Mucosa of descending colon (tissue), 3 donors: Measurements from ENCODE around the gene NIPAL3. TPM values are rescaled to one million over a fixed set of nuclear protein-coding genes. Genes with fewer than 3 reads are reported as not detected.
"Not testable (repeated sequence)": the region's sequence is repeated elsewhere in the genome, so short reads cannot be mapped to it uniquely, and the experiment has no call there.

Experiments
- ATAC-seq: fragments of 200-7000 bp; cut with Tn5 transposase; one replicate; pipeline ENCODE4 v1.9.1; 2020; ENCODE audit warnings: mild to moderate bottlenecking, moderate library complexity
- DNase-seq, 3 donors: peaks; one replicate each; pipeline ENCODE4 v3.0.0-alpha.2; 2020
- H3K36me3 ChIP-seq: fragments of 200-600 bp; one replicate; pipeline ENCODE4 v1.8.0; 2021; ENCODE audit warnings: low read depth, mild to moderate bottlenecking
- H3K4me1 ChIP-seq: fragments of 200-600 bp; one replicate; pipeline ENCODE4 v1.8.0; 2021; ENCODE audit warnings: low read depth, mild to moderate bottlenecking
- H3K4me3 ChIP-seq: fragments of 200-600 bp; one replicate; pipeline ENCODE4 v1.8.0; 2021; ENCODE audit warnings: mild to moderate bottlenecking
- H3K9me3 ChIP-seq: fragments of 200-600 bp; one replicate; pipeline ENCODE4 v1.8.0; 2021; ENCODE audit warnings: mild to moderate bottlenecking
- intact Hi-C, 2 donors: fragments of 100-400 bp; cut with DNase I in 1 of 2; cut with micrococcal nuclease in 1 of 2; formaldehyde crosslinking; loops; one replicate each; pipeline versions ENCODE4 v1.11.0 to v1.11.1; 2022; cut with DNase I, micrococcal nuclease
- total RNA-seq, 3 donors: library from RNA; stranded (reverse); fragmentation: NEBNext Ultra II Directional in 2 of 3; extraction: Animal tissue kit (Norgen Biotek cat#: 25700) in 2 of 3; gene quantifications; one replicate each; pipeline versions ENCODE4 v1.2.1 to v1.2.4, GENCODE V29; 2021 to 2023
- TF ChIP-seq, protein P1 (sequence below): fragments of 200-600 bp; IDR thresholded peaks from one replicate; pipeline ENCODE4 v1.8.0; 2022; ENCODE audit warnings: antibody characterized with exemption, mild to moderate bottlenecking
- donor health status: DM: no; HTN: no; CAD: no; lungs with moderate emphysema.
- donor health status: DM: no; HTN: no; CAD: no.
- donor health status: DM: no; HTN: yes; CAD: no.

NIPAL3 gene
- total RNA-seq, 3 donors from 2014 or later, result 38.3 to 52.5 (median 40.7) TPM

GRCh38 chr1:24452922-24453485 lies 37.4 kb downstream of the NIPAL3 start:
- DNase-seq (no peak), ATAC-seq (no peak)
- no peaks in the 10 kb centered on the region for H3K9me3 ChIP-seq
- no peaks in the 10 kb centered on the region for H3K4me1 ChIP-seq
- H3K36me3 ChIP-seq, result peaks cover 8% of the 10 kb centered on the region
- no peak overlapping the region for H3K4me3 ChIP-seq
- intact Hi-C loops, result no loop called here
- TF ChIP-seq, protein P1, sequence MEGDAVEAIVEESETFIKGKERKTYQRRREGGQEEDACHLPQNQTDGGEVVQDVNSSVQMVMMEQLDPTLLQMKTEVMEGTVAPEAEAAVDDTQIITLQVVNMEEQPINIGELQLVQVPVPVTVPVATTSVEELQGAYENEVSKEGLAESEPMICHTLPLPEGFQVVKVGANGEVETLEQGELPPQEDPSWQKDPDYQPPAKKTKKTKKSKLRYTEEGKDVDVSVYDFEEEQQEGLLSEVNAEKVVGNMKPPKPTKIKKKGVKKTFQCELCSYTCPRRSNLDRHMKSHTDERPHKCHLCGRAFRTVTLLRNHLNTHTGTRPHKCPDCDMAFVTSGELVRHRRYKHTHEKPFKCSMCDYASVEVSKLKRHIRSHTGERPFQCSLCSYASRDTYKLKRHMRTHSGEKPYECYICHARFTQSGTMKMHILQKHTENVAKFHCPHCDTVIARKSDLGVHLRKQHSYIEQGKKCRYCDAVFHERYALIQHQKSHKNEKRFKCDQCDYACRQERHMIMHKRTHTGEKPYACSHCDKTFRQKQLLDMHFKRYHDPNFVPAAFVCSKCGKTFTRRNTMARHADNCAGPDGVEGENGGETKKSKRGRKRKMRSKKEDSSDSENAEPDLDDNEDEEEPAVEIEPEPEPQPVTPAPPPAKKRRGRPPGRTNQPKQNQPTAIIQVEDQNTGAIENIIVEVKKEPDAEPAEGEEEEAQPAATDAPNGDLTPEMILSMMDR, result no peak

GRCh38 chr1:24454673-24455072 lies 39.1 kb downstream of the NIPAL3 start:
- TF ChIP-seq, protein P1, result no peak
- no peaks in the 10 kb centered on the region for H3K4me1 ChIP-seq
- peaks cover 10% of the 10 kb centered on the region for H3K36me3 ChIP-seq
- H3K9me3 ChIP-seq, result no peaks in the 10 kb centered on the region
- ATAC-seq (no peak), DNase-seq (no peak)
- H3K4me3 ChIP-seq, result no peak overlapping the region
- intact Hi-C loops, result no loop called here

- no peaks in the 10 kb centered on the region for H3K4me1 ChIP-seq
- intact Hi-C loops, result no loop called here
- H3K4me3 ChIP-seq, result no peak overlapping the region
- peaks cover 10% of the 10 kb centered on the region for H3K36me3 ChIP-seq
- no peak for DNase-seq
- no peaks in the 10 kb centered on the region for H3K9me3 ChIP-seq
- ATAC-seq, result no peak
- TF ChIP-seq, protein P1, result no peak
Measured at GRCh38 chr1:24455272-24455671, 39.7 kb downstream of the NIPAL3 start.

DNA sequence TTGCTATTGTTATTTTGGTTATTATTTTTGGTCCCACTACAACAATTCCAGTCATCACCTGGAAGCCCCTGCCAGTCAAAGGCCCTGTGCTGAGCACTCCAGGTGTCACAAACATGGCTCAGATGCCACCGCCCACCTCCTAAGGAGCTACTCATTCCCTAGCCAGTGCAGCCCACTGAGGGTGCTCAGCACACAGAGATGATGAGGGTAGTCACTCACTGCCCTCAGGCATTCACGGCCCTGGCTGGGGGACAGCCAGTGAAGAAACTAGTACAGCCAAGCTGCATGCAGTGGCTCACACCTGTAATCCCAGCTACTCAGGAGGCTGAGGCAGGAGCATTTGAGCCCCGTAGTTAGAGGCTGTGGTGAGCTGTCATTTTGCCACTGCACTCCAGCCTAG lies 42.3 kb downstream of the NIPAL3 start:
- no peaks in the 10 kb centered on the region for H3K9me3 ChIP-seq
- DNase-seq (no peak), ATAC-seq (no peak)
- peaks cover 10% of the 10 kb centered on the region for H3K36me3 ChIP-seq
- H3K4me1 ChIP-seq, result no peaks in the 10 kb centered on the region
- TF ChIP-seq, protein P1, result no peak
- no peak overlapping the region for H3K4me3 ChIP-seq
- intact Hi-C loops, result no loop called here

DNA sequence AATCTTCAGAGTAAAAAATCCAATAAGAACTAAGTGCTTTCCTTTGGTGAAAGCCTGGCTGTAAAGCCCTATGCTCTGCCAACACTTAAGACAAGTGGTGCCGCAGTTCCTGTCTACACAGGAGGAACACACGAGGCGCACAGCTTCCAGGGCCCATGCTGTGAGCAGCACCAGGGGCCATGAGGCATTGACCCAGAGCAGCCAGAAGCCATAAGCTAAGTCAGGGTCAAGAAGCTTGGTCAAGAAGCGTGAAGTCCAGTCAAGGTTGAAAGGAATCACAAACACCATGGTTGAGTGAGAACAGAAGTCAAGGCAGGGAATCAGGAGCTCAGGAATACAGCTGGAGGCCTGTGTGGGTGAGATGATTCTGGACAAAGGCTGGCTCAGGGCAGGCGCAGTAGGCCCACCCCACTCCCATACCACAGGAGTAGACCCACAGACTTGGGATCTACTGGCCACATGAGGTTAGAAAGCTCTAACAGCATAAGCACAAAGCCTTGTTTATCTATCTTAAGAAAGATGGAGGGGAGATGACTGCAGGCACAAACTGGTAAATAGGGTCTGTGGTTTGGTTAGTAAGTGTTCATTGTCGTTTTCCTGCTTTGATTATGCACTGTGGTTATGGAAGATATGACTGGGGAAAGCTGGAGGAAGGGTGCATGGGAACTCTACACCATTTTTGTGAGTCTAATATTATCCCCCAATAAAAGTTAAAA lies 44.1 kb downstream of the NIPAL3 start:
- ATAC-seq (no peak), DNase-seq (no peak)
- Histone ChIP-seq H3K36me3 (peaks cover 10% of the 10 kb centered on the region), H3K4me3 (no peak overlapping the region), H3K9me3 (no peaks in the 10 kb centered on the region), H3K4me1 (no peaks in the 10 kb centered on the region)
- TF ChIP-seq, protein P1, result no peak
- intact Hi-C loops, result no loop called here

DNA sequence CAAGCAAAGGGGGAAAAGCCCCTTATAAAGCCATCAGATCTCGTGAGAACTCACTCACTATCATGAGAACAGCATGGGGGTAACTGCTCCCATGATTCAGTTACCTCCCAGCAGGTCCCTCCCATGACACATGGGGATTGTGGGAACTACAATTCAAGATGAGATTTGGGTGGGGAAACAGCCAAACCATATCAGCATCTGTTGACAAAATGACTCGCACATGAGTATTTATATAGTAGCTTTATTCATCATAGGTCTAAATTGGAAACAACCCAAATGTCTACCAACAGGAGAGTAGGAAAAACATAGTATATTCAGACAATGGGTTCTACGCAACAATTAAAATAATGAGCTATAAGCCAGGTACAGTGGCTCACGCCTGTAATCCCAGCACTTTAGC lies 46.5 kb downstream of the NIPAL3 start:
- ATAC-seq, H3K36me3 ChIP-seq, DNase-seq, H3K4me3 ChIP-seq, H3K4me1 ChIP-seq, intact Hi-C loops, H3K9me3 ChIP-seq: not testable (repeated sequence)
